GM06990 (cell line): Measurements from ENCODE around the gene CCDC86.

Experiments used
- DNase-seq: peaks from one replicate; pipeline ENCODE4 v3.0.0-alpha.2; 2011; ENCODE audit not compliant: insufficient read length; ENCODE audit errors: extremely low read depth
- H3K27me3 ChIP-seq: replicated peaks from 2 replicates; pipeline ENCODE4 v1.6.0; 2011; ENCODE audit warnings: low read length; ENCODE audit not compliant: control insufficient read depth, insufficient read depth
- H3K36me3 ChIP-seq: 2 replicates; pipeline ENCODE4 v1.5.1; 2011; ENCODE audit warnings: low read length; ENCODE audit not compliant: control insufficient read depth, insufficient read depth
- H3K4me3 ChIP-seq: replicated peaks from 2 replicates; pipeline ENCODE4 v1.5.1; 2011; ENCODE audit warnings: low read depth, mild to moderate bottlenecking, control low read depth, low read length
- TF ChIP-seq, protein P1 (sequence below): IDR thresholded peaks from 2 replicates; pipeline ENCODE4 v1.5.1; 2011; ENCODE audit warnings: low read length, control low read depth, mild to moderate bottlenecking, inconsistent platforms; ENCODE audit not compliant: insufficient read depth, poor library complexity, severe bottlenecking

CCDC86 gene

GRCh38 chr11:60842668-60843600, 1.0 kb downstream of the CCDC86 start:
- no peaks in the 10 kb centered on the region for H3K27me3 ChIP-seq
- peak overlapping the region; percentile 73 for H3K4me3 ChIP-seq
- H3K36me3 ChIP-seq: peaks cover 7% of the 10 kb centered on the region
- TF ChIP-seq, protein P1, sequence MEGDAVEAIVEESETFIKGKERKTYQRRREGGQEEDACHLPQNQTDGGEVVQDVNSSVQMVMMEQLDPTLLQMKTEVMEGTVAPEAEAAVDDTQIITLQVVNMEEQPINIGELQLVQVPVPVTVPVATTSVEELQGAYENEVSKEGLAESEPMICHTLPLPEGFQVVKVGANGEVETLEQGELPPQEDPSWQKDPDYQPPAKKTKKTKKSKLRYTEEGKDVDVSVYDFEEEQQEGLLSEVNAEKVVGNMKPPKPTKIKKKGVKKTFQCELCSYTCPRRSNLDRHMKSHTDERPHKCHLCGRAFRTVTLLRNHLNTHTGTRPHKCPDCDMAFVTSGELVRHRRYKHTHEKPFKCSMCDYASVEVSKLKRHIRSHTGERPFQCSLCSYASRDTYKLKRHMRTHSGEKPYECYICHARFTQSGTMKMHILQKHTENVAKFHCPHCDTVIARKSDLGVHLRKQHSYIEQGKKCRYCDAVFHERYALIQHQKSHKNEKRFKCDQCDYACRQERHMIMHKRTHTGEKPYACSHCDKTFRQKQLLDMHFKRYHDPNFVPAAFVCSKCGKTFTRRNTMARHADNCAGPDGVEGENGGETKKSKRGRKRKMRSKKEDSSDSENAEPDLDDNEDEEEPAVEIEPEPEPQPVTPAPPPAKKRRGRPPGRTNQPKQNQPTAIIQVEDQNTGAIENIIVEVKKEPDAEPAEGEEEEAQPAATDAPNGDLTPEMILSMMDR: no peak
- no peak for DNase-seq

- Histone ChIP-seq H3K36me3 (peaks cover 10% of the 10 kb centered on the region), H3K27me3 (no peaks in the 10 kb centered on the region), H3K4me3 (peak overlapping the region; percentile 73)
- no peak for DNase-seq
- TF ChIP-seq, protein P1: no peak
Observed at GRCh38 chr11:60844045-60844869, 2.3 kb downstream of the CCDC86 start.

DNA sequence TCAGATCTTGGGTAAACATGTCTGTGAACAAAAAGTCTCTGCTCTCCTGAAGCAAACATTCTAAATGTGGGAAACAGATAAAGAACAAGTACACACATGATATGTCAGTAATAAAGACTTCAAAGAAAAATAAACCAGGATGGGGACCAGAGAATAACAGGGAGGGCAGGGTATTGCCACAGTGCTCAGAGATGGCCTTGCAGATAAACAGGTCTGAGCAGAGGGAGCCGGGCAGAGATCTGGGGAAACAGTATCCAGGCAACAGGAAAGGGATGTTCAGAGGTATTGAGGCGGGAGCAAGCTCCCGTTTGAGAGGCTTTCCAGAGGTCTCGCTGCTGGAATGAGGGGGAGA, 2.9 kb downstream of the CCDC86 start:
- DNase-seq: no peak
- Histone ChIP-seq H3K36me3 (peaks cover 15% of the 10 kb centered on the region), H3K27me3 (no peaks in the 10 kb centered on the region), H3K4me3 (peak overlapping the region; percentile 73)
- TF ChIP-seq, protein P1: no peak

DNA sequence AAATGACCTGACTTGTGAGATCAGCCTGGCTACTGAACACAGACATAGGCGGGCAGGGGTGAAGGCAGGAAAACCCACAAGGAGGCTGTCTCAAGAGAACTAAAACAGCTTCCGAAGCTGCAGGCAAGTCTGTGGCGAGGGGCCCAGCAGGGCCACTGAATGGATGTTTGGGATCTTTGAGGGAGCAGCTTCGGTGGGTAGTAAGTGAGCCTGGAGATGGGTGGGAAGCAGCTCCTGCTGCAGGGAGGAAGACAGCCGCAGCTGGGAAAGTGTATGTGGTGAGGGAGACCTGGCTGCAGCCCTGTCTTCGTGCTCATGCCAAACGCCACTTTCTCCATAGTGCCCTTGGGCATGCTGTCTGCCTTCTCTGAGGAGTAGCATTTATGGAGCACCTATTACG, 3.4 kb downstream of the CCDC86 start:
- no peak for DNase-seq
- Histone ChIP-seq H3K36me3 (peaks cover 19% of the 10 kb centered on the region), H3K4me3 (no peak overlapping the region), H3K27me3 (no peaks in the 10 kb centered on the region)
- TF ChIP-seq, protein P1: no peak

GRCh38 chr11:60847281-60847680, 5.4 kb downstream of the CCDC86 start:
- TF ChIP-seq, protein P1: no peak
- peaks cover 25% of the 10 kb centered on the region for H3K36me3 ChIP-seq
- H3K27me3 ChIP-seq: no peaks in the 10 kb centered on the region
- no peak for DNase-seq
- no peak overlapping the region for H3K4me3 ChIP-seq
